ENCODE measurements around the gene FRS2. TPM values are rescaled to one million over a fixed set of nuclear protein-coding genes. Genes with fewer than 3 reads are reported as not detected.

The FRS2 gene
- total and polyA plus RNA-seq, 2 donors: 8.4 to 15.9 TPM

DNA sequence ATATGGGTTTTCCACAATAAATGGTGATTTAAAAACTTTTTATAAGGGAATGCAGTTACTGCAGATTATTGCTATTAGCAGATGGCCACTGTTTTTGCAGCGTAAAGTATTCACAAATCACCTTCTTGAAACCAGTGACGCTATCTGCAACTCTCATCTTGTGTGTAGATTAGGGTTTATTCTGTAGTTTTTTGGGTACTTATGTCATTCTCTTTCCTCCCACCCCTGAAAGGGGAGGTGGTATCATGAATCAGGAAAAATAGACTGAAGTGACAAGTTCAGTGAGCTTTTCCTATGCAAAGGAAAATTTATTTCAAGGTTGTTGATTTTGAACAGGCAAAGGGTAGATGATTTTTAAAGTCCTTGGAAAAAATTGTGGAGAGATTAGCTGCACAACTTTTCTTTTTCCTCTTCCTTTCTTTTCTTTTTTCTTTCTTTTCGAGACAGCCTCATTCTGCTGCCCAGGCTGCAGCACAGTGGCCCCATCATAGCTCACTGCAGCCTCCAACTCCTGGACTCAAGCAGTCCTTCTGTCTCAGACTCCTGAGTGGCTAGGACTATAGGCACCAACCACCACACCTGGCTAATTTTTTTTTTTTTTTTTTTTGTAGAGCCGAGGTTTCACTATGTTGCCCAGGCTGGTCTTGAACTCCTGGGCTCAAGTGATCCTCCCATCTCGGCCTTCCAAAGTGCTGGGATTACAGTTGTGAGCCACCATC is 1.6 kb downstream of the FRS2 start:
- Histone ChIP-seq H3K27ac (ENCODE audit: low read depth in 1 of 2, low read length in 1 of 2) (no peak overlapping the region), H3K27me3 (ENCODE audit: control insufficient read depth in 2 of 2, insufficient read depth in 1 of 2, low read length in 1 of 2) (no peaks in the 10 kb centered on the region), H3K4me1 (ENCODE audit: control insufficient read depth in 2 of 2, insufficient read depth in 2 of 2, low read length in 2 of 2) (peaks cover 6 to 10% of the 10 kb centered on the region in 2 donors), H3K9me3 (ENCODE audit: control insufficient read depth in 2 of 2, insufficient read depth in 1 of 2, low read length in 1 of 2) (no peaks in the 10 kb centered on the region), H3K36me3 (ENCODE audit: control insufficient read depth in 2 of 2, insufficient read depth in 2 of 2, low read length in 1 of 2) (no peaks in the 10 kb centered on the region), H3K4me3 (ENCODE audit: low read length in 2 of 2) (peak overlapping the region in 1 of 2 donors; percentile 68)
- 81% methylated on average over 5 of the region's 5 CpGs for WGBS
- DNase-seq (ENCODE audit: low read depth in 6 of 9, low spot score in 9 of 9): no peak

- no peak overlapping the region for H3K27ac ChIP-seq (ENCODE audit: low read depth in 1 of 2, low read length in 1 of 2)
- H3K27me3 ChIP-seq (ENCODE audit: control insufficient read depth in 2 of 2, insufficient read depth in 1 of 2, low read length in 1 of 2): no peaks in the 10 kb centered on the region
- H3K36me3 ChIP-seq (ENCODE audit: control insufficient read depth in 2 of 2, insufficient read depth in 2 of 2, low read length in 1 of 2): no peaks in the 10 kb centered on the region
- no peak overlapping the region for H3K4me3 ChIP-seq (ENCODE audit: low read length in 2 of 2)
- WGBS: 96% methylated on average over 2 of the region's 2 CpGs
- DNase-seq (ENCODE audit: low read depth in 6 of 9, low spot score in 9 of 9): no peak
- peaks cover 6 to 10% of the 10 kb centered on the region in 2 donors for H3K4me1 ChIP-seq (ENCODE audit: control insufficient read depth in 2 of 2, insufficient read depth in 2 of 2, low read length in 2 of 2)
- H3K9me3 ChIP-seq (ENCODE audit: control insufficient read depth in 2 of 2, insufficient read depth in 1 of 2, low read length in 1 of 2): no peaks in the 10 kb centered on the region
Observed at GRCh38 chr12:69473262-69473661, 3.1 kb downstream of the FRS2 start.

GRCh38 chr12:69474456-69474855 is 4.3 kb downstream of the FRS2 start:
- DNase-seq (ENCODE audit: low read depth in 6 of 9, low spot score in 9 of 9): no peak
- Histone ChIP-seq H3K9me3 (ENCODE audit: control insufficient read depth in 2 of 2, insufficient read depth in 1 of 2, low read length in 1 of 2) (no peaks in the 10 kb centered on the region), H3K4me3 (ENCODE audit: low read length in 2 of 2) (no peak overlapping the region), H3K27ac (ENCODE audit: low read depth in 1 of 2, low read length in 1 of 2) (no peak overlapping the region), H3K27me3 (ENCODE audit: control insufficient read depth in 2 of 2, insufficient read depth in 1 of 2, low read length in 1 of 2) (no peaks in the 10 kb centered on the region), H3K36me3 (ENCODE audit: control insufficient read depth in 2 of 2, insufficient read depth in 2 of 2, low read length in 1 of 2) (no peaks in the 10 kb centered on the region), H3K4me1 (ENCODE audit: control insufficient read depth in 2 of 2, insufficient read depth in 2 of 2, low read length in 2 of 2) (peaks cover 6 to 10% of the 10 kb centered on the region in 2 donors)
- 92% methylated on average over 2 of the region's 2 CpGs for WGBS

- Histone ChIP-seq H3K27me3 (ENCODE audit: control insufficient read depth in 2 of 2, insufficient read depth in 1 of 2, low read length in 1 of 2) (no peaks in the 10 kb centered on the region), H3K4me1 (ENCODE audit: control insufficient read depth in 2 of 2, insufficient read depth in 2 of 2, low read length in 2 of 2) (peaks cover 6% of the 10 kb centered on the region in 2 donors), H3K27ac (ENCODE audit: low read depth in 1 of 2, low read length in 1 of 2) (no peak overlapping the region), H3K9me3 (ENCODE audit: control insufficient read depth in 2 of 2, insufficient read depth in 1 of 2, low read length in 1 of 2) (no peaks in the 10 kb centered on the region), H3K36me3 (ENCODE audit: control insufficient read depth in 2 of 2, insufficient read depth in 2 of 2, low read length in 1 of 2) (no peaks in the 10 kb centered on the region), H3K4me3 (ENCODE audit: low read length in 2 of 2) (no peak overlapping the region)
- 95% methylated on average over 7 of the region's 7 CpGs for WGBS
- DNase-seq (ENCODE audit: low read depth in 6 of 9, low spot score in 9 of 9): no peak
Observed at GRCh38 chr12:69475237-69475975, 5.2 kb downstream of the FRS2 start.

DNA sequence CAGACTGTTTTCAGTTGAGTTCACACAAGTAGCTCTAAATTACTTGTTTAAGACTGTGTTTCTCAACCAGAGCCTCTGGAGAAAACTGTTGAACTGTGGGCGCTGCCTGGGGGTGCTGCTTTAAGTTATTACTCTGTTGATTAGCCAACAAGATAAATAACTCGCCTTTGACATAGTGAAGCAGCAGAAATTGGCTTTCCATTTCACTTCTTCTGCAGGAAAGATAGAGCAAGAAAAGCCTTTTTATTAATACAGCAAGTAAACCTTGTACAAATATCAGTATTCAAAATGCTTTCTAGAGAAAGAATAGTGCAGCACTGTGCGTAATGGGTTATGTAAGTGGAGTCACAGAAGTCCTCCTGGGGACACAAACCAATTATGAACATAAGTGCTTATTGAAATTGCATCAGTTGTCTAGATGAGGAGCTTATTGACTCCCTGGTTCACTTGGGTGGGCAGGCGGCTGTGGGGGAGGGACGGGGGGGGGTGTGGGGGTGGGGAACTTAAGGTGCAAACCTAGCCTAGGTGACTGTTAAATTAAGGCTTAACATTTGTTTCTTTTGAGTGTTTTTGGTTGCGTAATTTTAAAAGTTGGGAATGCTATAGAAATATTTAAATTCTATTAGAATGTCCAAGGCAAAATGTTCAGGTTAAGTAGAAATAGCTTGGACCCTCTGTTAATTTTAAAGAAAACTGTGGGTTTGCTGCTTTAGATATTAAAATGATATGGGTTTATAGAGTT is 6.3 kb downstream of the FRS2 start:
- no peaks in the 10 kb centered on the region for H3K9me3 ChIP-seq (ENCODE audit: control insufficient read depth in 2 of 2, insufficient read depth in 1 of 2, low read length in 1 of 2)
- H3K27ac ChIP-seq (ENCODE audit: low read depth in 1 of 2, low read length in 1 of 2): no peak overlapping the region
- DNase-seq (ENCODE audit: low read depth in 6 of 9, low spot score in 9 of 9): no peak
- 88% methylated on average over 6 of the region's 6 CpGs for WGBS
- no peaks in the 10 kb centered on the region for H3K36me3 ChIP-seq (ENCODE audit: control insufficient read depth in 2 of 2, insufficient read depth in 2 of 2, low read length in 1 of 2)
- H3K4me3 ChIP-seq (ENCODE audit: low read length in 2 of 2): no peak overlapping the region
- peaks cover 4 to 6% of the 10 kb centered on the region in 2 donors for H3K4me1 ChIP-seq (ENCODE audit: control insufficient read depth in 2 of 2, insufficient read depth in 2 of 2, low read length in 2 of 2)
- H3K27me3 ChIP-seq (ENCODE audit: control insufficient read depth in 2 of 2, insufficient read depth in 1 of 2, low read length in 1 of 2): no peaks in the 10 kb centered on the region

DNA sequence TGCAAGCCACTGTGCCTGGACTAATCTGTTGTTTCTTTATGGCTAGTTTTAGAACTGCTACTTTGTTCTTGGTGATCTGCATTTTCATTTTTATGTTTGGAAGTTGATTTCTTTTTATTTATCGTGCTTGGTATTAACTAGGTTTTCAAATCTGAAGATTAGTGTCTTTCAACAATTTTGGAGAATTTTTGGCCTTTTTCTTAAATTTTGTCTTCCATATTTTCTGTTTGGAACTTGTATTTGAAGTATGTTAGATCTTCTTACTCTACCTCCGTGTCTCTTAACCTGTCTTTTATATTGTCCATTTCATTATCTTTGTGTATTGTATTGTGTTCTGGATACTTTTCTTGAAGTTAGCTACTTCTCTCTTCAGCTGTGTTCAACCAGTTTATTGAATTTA is 9.5 kb downstream of the FRS2 start:
- over 99% methylated on average over 2 of the region's 2 CpGs for WGBS
- peaks cover 0 to 4% of the 10 kb centered on the region in 2 donors for H3K4me1 ChIP-seq (ENCODE audit: control insufficient read depth in 2 of 2, insufficient read depth in 2 of 2, low read length in 2 of 2)

GRCh38 chr12:69480698-69481097 is 10.5 kb downstream of the FRS2 start:
- H3K36me3 ChIP-seq (ENCODE audit: control insufficient read depth in 2 of 2, insufficient read depth in 2 of 2, low read length in 1 of 2): no peaks in the 10 kb centered on the region
- WGBS: 99% methylated on average over 4 of the region's 4 CpGs
- H3K9me3 ChIP-seq (ENCODE audit: control insufficient read depth in 2 of 2, insufficient read depth in 1 of 2, low read length in 1 of 2): no peaks in the 10 kb centered on the region
- no peak overlapping the region for H3K27ac ChIP-seq (ENCODE audit: low read depth in 1 of 2, low read length in 1 of 2)
- no peak overlapping the region for H3K4me3 ChIP-seq (ENCODE audit: low read length in 2 of 2)
- no peak for DNase-seq (ENCODE audit: low read depth in 6 of 9, low spot score in 9 of 9)
- peaks cover 0 to 4% of the 10 kb centered on the region in 2 donors for H3K4me1 ChIP-seq (ENCODE audit: control insufficient read depth in 2 of 2, insufficient read depth in 2 of 2, low read length in 2 of 2)
- H3K27me3 ChIP-seq (ENCODE audit: control insufficient read depth in 2 of 2, insufficient read depth in 1 of 2, low read length in 1 of 2): no peaks in the 10 kb centered on the region

More for the DNA sequence above, 9.5 kb downstream of the FRS2 start:
- no peaks in the 10 kb centered on the region for H3K36me3 ChIP-seq (ENCODE audit: control insufficient read depth in 2 of 2, insufficient read depth in 2 of 2, low read length in 1 of 2)
- no peak overlapping the region for H3K27ac ChIP-seq (ENCODE audit: low read depth in 1 of 2, low read length in 1 of 2)
- no peak for DNase-seq (ENCODE audit: low read depth in 6 of 9, low spot score in 9 of 9)
- no peaks in the 10 kb centered on the region for H3K9me3 ChIP-seq (ENCODE audit: control insufficient read depth in 2 of 2, insufficient read depth in 1 of 2, low read length in 1 of 2)
- H3K27me3 ChIP-seq (ENCODE audit: control insufficient read depth in 2 of 2, insufficient read depth in 1 of 2, low read length in 1 of 2): no peaks in the 10 kb centered on the region
- H3K4me3 ChIP-seq (ENCODE audit: low read length in 2 of 2): no peak overlapping the region

DNA sequence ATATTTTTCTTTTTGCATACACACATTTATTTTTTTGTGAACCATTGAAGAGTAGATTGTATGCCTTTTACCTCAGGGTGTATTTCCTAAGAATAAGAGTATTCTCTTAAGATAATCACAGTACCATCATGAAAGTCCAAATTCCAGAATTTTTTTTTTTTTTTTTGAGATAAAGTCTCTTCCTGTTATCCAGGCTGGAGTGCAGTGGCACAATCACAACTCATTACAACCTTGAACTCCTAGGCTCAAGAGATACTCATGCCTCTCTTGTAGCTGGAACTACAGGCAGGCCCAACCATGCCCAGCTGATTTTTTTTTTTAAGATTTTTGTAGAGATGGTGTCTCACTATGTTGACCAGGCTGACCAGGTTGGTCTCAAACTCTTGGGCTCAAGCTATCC is 10.9 kb downstream of the FRS2 start:
- Histone ChIP-seq H3K27ac (ENCODE audit: low read depth in 1 of 2, low read length in 1 of 2) (no peak overlapping the region), H3K4me1 (ENCODE audit: control insufficient read depth in 2 of 2, insufficient read depth in 2 of 2, low read length in 2 of 2) (peaks cover 0 to 4% of the 10 kb centered on the region in 2 donors), H3K9me3 (ENCODE audit: control insufficient read depth in 2 of 2, insufficient read depth in 1 of 2, low read length in 1 of 2) (no peaks in the 10 kb centered on the region), H3K27me3 (ENCODE audit: control insufficient read depth in 2 of 2, insufficient read depth in 1 of 2, low read length in 1 of 2) (no peaks in the 10 kb centered on the region), H3K4me3 (ENCODE audit: low read length in 2 of 2) (no peak overlapping the region), H3K36me3 (ENCODE audit: control insufficient read depth in 2 of 2, insufficient read depth in 2 of 2, low read length in 1 of 2) (no peaks in the 10 kb centered on the region)
- DNase-seq (ENCODE audit: low read depth in 6 of 9, low spot score in 9 of 9): no peak

GRCh38 chr12:69483700-69484099 is 13.5 kb downstream of the FRS2 start:
- Histone ChIP-seq H3K36me3 (ENCODE audit: control insufficient read depth in 2 of 2, insufficient read depth in 2 of 2, low read length in 1 of 2) (peaks cover 0 to 4% of the 10 kb centered on the region in 2 donors), H3K9me3 (ENCODE audit: control insufficient read depth in 2 of 2, insufficient read depth in 1 of 2, low read length in 1 of 2) (peaks cover 0 to 4% of the 10 kb centered on the region in 2 donors), H3K4me3 (ENCODE audit: low read length in 2 of 2) (no peak overlapping the region), H3K27ac (ENCODE audit: low read depth in 1 of 2, low read length in 1 of 2) (no peak overlapping the region), H3K4me1 (ENCODE audit: control insufficient read depth in 2 of 2, insufficient read depth in 2 of 2, low read length in 2 of 2) (peaks cover 0 to 4% of the 10 kb centered on the region in 2 donors), H3K27me3 (ENCODE audit: control insufficient read depth in 2 of 2, insufficient read depth in 1 of 2, low read length in 1 of 2) (no peaks in the 10 kb centered on the region)
- no peak for DNase-seq (ENCODE audit: low read depth in 6 of 9, low spot score in 9 of 9)
- WGBS: 63% methylated on average over 1 of the region's 1 CpG
